Brain microvascular endothelial cell (primary cell): ENCODE measurements around the gene TWF2.
"Not testable (repeated sequence)": the region's sequence is repeated elsewhere in the genome, so short reads cannot be mapped to it uniquely, and the experiment has no call there.

ENCODE experiments used
- DNase-seq: peaks from one replicate; pipeline ENCODE4 v3.0.0-alpha.2; 2020
- H3K27ac ChIP-seq: fragments of 250-450 bp; sonication (Bioruptor Pico); 2 replicates; pipeline ENCODE4 v1.5.1; 2020; ENCODE audit warnings: mild to moderate bottlenecking, moderate library complexity
- H3K27me3 ChIP-seq: fragments of 250-450 bp; sonication (Bioruptor Pico); replicated peaks from 2 replicates; pipeline ENCODE4 v1.5.1; 2020; ENCODE audit warnings: mild to moderate bottlenecking
- H3K36me3 ChIP-seq: fragments of 250-450 bp; sonication (Bioruptor Pico); replicated peaks from 2 replicates; pipeline ENCODE4 v1.5.1; 2020; ENCODE audit warnings: mild to moderate bottlenecking
- H3K4me3 ChIP-seq: 2 replicates; pipeline ENCODE4 v1.5.1; 2011; ENCODE audit warnings: low read depth, mild to moderate bottlenecking, control low read depth, low read length, moderate library complexity
- CTCF ChIP-seq: IDR thresholded peaks from 2 replicates; pipeline ENCODE4 v1.5.1; 2011; ENCODE audit warnings: low read depth, mild to moderate bottlenecking, moderate library complexity, low read length, control low read depth, inconsistent platforms; ENCODE audit errors: missing control alignments
- in situ Hi-C: cut with HindIII; loops from 2 replicates; pipeline ENCODE4 v1.10.0; 2017; ENCODE audit warnings: low sequenced_read_pairs, low pct_ligation_motif_present

The TWF2 gene

GRCh38 chr3:52238761-52239701 lies at the start of gene TWF2:
TSS of gene TWF2 (minus strand) at chr3:52239158. CDS start at chr3:52239016, 142 bp downstream.
- peak; percentile 54 for DNase-seq
- Histone ChIP-seq H3K4me3 (peak within 1 kb of the TSS; percentile 93), H3K27me3 (no peaks in the 10 kb centered on the region), H3K27ac (peak within 1 kb of the TSS; percentile 74), H3K36me3 (peaks cover 11% of the 10 kb centered on the region)
- TF ChIP-seq CTCF, result peak; percentile 55
- in situ Hi-C loops, result no loop called here

- Histone ChIP-seq H3K36me3 (peaks cover 8% of the 10 kb centered on the region), H3K4me3 (peak overlapping the region; percentile 96), H3K27me3 (no peaks in the 10 kb centered on the region), H3K27ac (no peak overlapping the region)
- TF ChIP-seq CTCF, result no peak
- in situ Hi-C loops, result no loop called here
- DNase-seq, result no peak
Measured at GRCh38 chr3:52288674-52289073, 49.7 kb upstream of the TWF2 start.

DNA sequence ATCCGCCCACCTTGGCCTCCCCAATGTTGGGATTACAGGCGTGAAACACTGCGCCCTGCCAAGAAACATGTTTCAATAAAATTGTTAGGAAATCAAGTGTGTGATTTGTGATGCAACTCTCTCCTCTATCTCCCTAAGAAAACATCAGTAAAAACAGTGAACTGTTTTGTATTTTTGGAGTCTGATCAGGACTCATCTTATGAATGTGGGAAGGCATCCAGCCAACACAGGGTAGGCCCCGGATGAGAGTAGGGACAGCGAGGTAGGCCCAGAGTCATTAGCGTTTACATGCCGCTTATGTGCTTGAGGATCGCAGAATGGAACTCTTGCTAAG lies 47.8 kb upstream of the TWF2 start:
- in situ Hi-C loops, result no loop called here
- H3K27me3 ChIP-seq, result no peaks in the 10 kb centered on the region
- peak overlapping the region; percentile 99 for H3K27ac ChIP-seq
- H3K4me3 ChIP-seq, result peak overlapping the region; percentile 96
- DNase-seq, result no peak
- no peak for TF ChIP-seq CTCF
- H3K36me3 ChIP-seq, result no peaks in the 10 kb centered on the region

- in situ Hi-C loops, H3K27me3 ChIP-seq, H3K27ac ChIP-seq, H3K4me3 ChIP-seq, DNase-seq, H3K36me3 ChIP-seq: not testable (repeated sequence)
Measured at GRCh38 chr3:52284051-52284450, 45.1 kb upstream of the TWF2 start.

DNA sequence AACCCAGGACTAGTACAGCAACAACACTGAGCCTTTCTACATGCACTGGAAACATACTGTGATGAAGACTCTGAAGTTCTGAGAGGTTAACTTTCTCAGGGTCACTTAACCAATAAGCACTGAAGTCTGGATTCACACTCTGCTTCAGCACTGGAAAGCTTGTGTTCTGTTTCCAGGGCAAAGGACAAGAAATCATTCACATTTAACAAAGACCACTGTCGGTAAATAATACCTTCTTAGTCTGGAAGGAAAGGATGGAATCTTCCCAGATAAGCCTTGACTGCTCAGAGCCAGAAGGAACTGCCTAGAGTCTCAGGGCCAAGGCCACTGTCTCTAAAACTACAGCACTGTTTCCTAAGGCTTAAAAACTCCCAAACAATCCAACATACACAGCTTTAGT lies 44.3 kb upstream of the TWF2 start:
- no peaks in the 10 kb centered on the region for H3K27me3 ChIP-seq
- TF ChIP-seq CTCF, result no peak
- in situ Hi-C loops, result no loop called here
- H3K36me3 ChIP-seq, result no peaks in the 10 kb centered on the region
- H3K4me3 ChIP-seq, result no peak overlapping the region
- DNase-seq, result no peak
- no peak overlapping the region for H3K27ac ChIP-seq

DNA sequence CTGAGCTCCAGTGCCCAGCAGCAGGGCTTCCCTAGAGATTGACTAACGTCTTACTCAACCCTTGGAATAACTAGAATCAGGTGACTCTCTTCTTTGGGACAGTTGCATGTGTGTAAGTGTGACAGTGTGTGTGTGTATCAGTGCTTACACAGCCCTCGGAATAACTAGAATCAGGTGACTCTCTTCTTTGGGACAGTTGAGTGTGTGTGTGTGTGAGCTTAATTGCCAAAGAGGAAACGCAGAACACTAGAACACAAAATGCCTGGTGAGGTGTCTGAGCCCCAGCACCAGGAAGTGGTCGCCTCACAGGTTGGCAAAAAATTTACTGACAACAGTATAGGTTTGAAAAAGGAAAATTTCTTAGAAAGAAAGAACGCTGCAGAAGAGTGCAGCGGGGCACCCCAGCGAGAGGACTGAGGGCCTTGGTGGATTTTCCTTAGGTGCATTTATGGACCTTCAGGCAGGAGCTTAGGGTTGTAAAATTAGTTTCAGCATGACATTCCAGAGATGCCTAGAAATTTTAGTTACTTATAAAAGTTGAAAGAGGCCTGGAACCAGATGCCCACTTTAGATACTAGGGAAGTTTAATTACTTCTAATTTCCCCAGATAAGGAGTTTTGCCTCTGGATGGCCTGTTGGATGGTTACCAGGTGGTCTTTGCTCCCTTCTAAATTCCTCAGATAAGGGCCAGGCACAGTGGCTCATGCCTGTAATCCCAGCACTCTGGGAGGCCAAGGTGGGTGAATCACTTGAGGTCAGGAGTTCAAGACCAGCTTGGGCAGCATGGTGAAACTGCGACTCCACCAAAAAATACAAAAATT lies 43.2 kb upstream of the TWF2 start:
- TF ChIP-seq CTCF, result no peak
- Histone ChIP-seq H3K27ac (no peak overlapping the region), H3K36me3 (no peaks in the 10 kb centered on the region), H3K27me3 (no peaks in the 10 kb centered on the region), H3K4me3 (no peak overlapping the region)
- peak; percentile 14 for DNase-seq
- in situ Hi-C loops, result no loop called here
